HEK293 (cell line): ENCODE data around the gene ZNG1F.

Experiments used
- CTCF ChIA-PET: fragments of 350-600 bp; formaldehyde crosslinking; extraction: SDS; loops from one replicate; lab custom pipeline; 2021; ENCODE audit warnings: antibody characterized with exemption; lab: Yijun Ruan, JAX
- POLR2A ChIA-PET: fragments of 300-600 bp; formaldehyde crosslinking; extraction: SDS; loops from one replicate; lab custom pipeline; 2020; ENCODE audit warnings: antibody characterized with exemption, inconsistent platforms; lab: Yijun Ruan, JAX
- H3K27ac ChIP-seq: fragments of 200-500 bp; sonication (Bioruptor generic); 2 replicates; pipeline ENCODE4 v1.5.1; 2014; ENCODE audit warnings: low read depth, low read length, control low read depth, inconsistent platforms; ENCODE audit errors: extremely low read depth
- H3K36me3 ChIP-seq, 2 experiments: fragments of 200-500 bp in 1 of 2; sonication (Bioruptor generic) in 1 of 2; 1 replicate in 1 of 2; 2 replicates in 1 of 2; pipeline ENCODE4 v1.5.1; 2014 to 2017; ENCODE audit warnings: inconsistent platforms in 2 of 2, low read length in 2 of 2; ENCODE audit not compliant: control insufficient read depth in 2 of 2, insufficient read depth in 1 of 2
- H3K4me1 ChIP-seq: fragments of 200-500 bp; sonication (Bioruptor generic); 2 replicates; pipeline ENCODE4 v1.5.1; 2014; ENCODE audit warnings: mild to moderate bottlenecking, low read length, inconsistent platforms; ENCODE audit not compliant: control insufficient read depth, insufficient read depth
- H3K4me3 ChIP-seq: 2 replicates; pipeline ENCODE4 v1.5.1; 2011; ENCODE audit warnings: low read depth, mild to moderate bottlenecking, control low read depth, low read length, moderate library complexity
- H3K9me3 ChIP-seq: fragments of 200-500 bp; sonication (Bioruptor generic); 2 replicates; pipeline ENCODE4 v1.5.1; 2014; ENCODE audit warnings: low read depth, low read length, inconsistent platforms; ENCODE audit not compliant: control insufficient read depth, insufficient read depth
- MZF1 ChIP-seq: fragments of 450-650 bp; formaldehyde crosslinking; IDR thresholded peaks from 2 replicates; pipeline ENCODE4 v1.5.1; 2017; ENCODE audit warnings: missing biosample characterization, missing genetic modification characterization, borderline replicate concordance
- OVOL3 ChIP-seq: fragments of 450-650 bp; formaldehyde crosslinking; IDR thresholded peaks from 2 replicates; pipeline ENCODE4 v1.5.1; 2016; ENCODE audit warnings: missing biosample characterization, missing genetic modification characterization
- PRDM1 ChIP-seq: fragments of 450-650 bp; formaldehyde crosslinking; IDR thresholded peaks from 2 replicates; pipeline ENCODE4; 2016; ENCODE audit warnings: missing biosample characterization, missing genetic modification characterization
- TSHZ1 ChIP-seq: fragments of 450-650 bp; formaldehyde crosslinking; IDR thresholded peaks from 2 replicates; pipeline ENCODE4 v1.5.1; 2016; ENCODE audit warnings: missing biosample characterization, missing genetic modification characterization, borderline replicate concordance
- WT1 ChIP-seq: fragments of 450-650 bp; formaldehyde crosslinking; IDR thresholded peaks from 2 replicates; pipeline ENCODE4 v1.5.1; 2016; ENCODE audit warnings: missing biosample characterization, missing genetic modification characterization
- ZIC2 ChIP-seq: fragments of 450-650 bp; formaldehyde crosslinking; IDR thresholded peaks from 2 replicates; pipeline ENCODE4 v1.5.1; 2016; ENCODE audit warnings: missing biosample characterization, missing genetic modification characterization
- ZNF175 ChIP-seq: fragments of 450-650 bp; formaldehyde crosslinking; IDR thresholded peaks from 2 replicates; pipeline ENCODE4 v1.5.1; 2016; ENCODE audit warnings: missing biosample characterization, missing genetic modification characterization
- ZNF2 ChIP-seq: fragments of 450-650 bp; formaldehyde crosslinking; IDR thresholded peaks from 2 replicates; pipeline ENCODE4 v1.5.1; 2016; ENCODE audit warnings: missing biosample characterization, missing genetic modification characterization
- ZNF202 ChIP-seq: fragments of 450-650 bp; formaldehyde crosslinking; IDR thresholded peaks from 2 replicates; pipeline ENCODE4 v1.5.1; 2016; ENCODE audit warnings: missing biosample characterization, missing genetic modification characterization, borderline replicate concordance
- ZNF214 ChIP-seq: fragments of 450-650 bp; formaldehyde crosslinking; IDR thresholded peaks from 2 replicates; pipeline ENCODE4 v1.5.1; 2017; ENCODE audit warnings: missing biosample characterization, mild to moderate bottlenecking, missing genetic modification characterization, borderline replicate concordance
- ZNF223 ChIP-seq: fragments of 450-650 bp; formaldehyde crosslinking; IDR thresholded peaks from 2 replicates; pipeline ENCODE4 v1.5.1; 2016; ENCODE audit warnings: missing biosample characterization, missing genetic modification characterization
- ZNF23 ChIP-seq: fragments of 450-650 bp; formaldehyde crosslinking; IDR thresholded peaks from 2 replicates; pipeline ENCODE4 v1.5.1; 2016; ENCODE audit warnings: missing biosample characterization, missing genetic modification characterization, borderline replicate concordance
- ZNF266 ChIP-seq: fragments of 450-650 bp; formaldehyde crosslinking; IDR thresholded peaks from 2 replicates; pipeline ENCODE4 v1.5.1; 2016; ENCODE audit warnings: missing biosample characterization, missing genetic modification characterization, low read depth
- ZNF274 ChIP-seq, 2 experiments: fragments of 200-500 bp in 1 of 2; fragments of 450-650 bp in 1 of 2; sonication (Bioruptor generic) in 1 of 2; formaldehyde crosslinking in 1 of 2; IDR thresholded peaks; 2 replicates each; pipeline versions ENCODE4 v1.5.1 to v1.6.1; 2014 to 2016; ENCODE audit warnings: borderline replicate concordance in 1 of 2, inconsistent platforms in 1 of 2, low read length in 1 of 2, missing biosample characterization in 1 of 2, missing genetic modification characterization in 1 of 2
- ZNF311 ChIP-seq: fragments of 450-650 bp; formaldehyde crosslinking; IDR thresholded peaks from 2 replicates; pipeline ENCODE4 v1.5.1; 2017; ENCODE audit warnings: missing biosample characterization, missing genetic modification characterization, borderline replicate concordance
- ZNF350 ChIP-seq: fragments of 450-650 bp; formaldehyde crosslinking; IDR thresholded peaks from 2 replicates; pipeline ENCODE4 v1.5.0; 2017; ENCODE audit warnings: missing biosample characterization, mild to moderate bottlenecking, missing genetic modification characterization
- ZNF585B ChIP-seq: fragments of 450-650 bp; formaldehyde crosslinking; IDR thresholded peaks from 2 replicates; pipeline ENCODE4 v1.5.1; 2016; ENCODE audit warnings: missing biosample characterization, missing genetic modification characterization
- ZNF621 ChIP-seq: fragments of 450-650 bp; formaldehyde crosslinking; IDR thresholded peaks from 2 replicates; pipeline ENCODE4 v1.5.1; 2017; ENCODE audit warnings: missing biosample characterization, missing genetic modification characterization
- ZNF658 ChIP-seq: fragments of 450-650 bp; formaldehyde crosslinking; IDR thresholded peaks from 2 replicates; pipeline ENCODE4; 2016; ENCODE audit warnings: missing biosample characterization, missing genetic modification characterization
- ZNF837 ChIP-seq: fragments of 450-650 bp; formaldehyde crosslinking; IDR thresholded peaks from 2 replicates; pipeline ENCODE4 v1.5.1; 2016; ENCODE audit warnings: missing biosample characterization, missing genetic modification characterization
- TF ChIP-seq, protein P1 (sequence below): fragments of 450-650 bp; formaldehyde crosslinking; IDR thresholded peaks from 2 replicates; pipeline ENCODE4 v1.5.1; 2016; ENCODE audit warnings: missing biosample characterization, missing genetic modification characterization
- TF ChIP-seq, protein P2 (sequence below): fragments of 450-650 bp; formaldehyde crosslinking; IDR thresholded peaks from 2 replicates; pipeline ENCODE4 v1.5.1; 2016; ENCODE audit warnings: missing biosample characterization, missing genetic modification characterization
- TF ChIP-seq, protein P3 (sequence below): fragments of 450-650 bp; formaldehyde crosslinking; IDR thresholded peaks from 2 replicates; pipeline ENCODE4 v1.5.1; 2016; ENCODE audit warnings: missing biosample characterization, missing genetic modification characterization, borderline replicate concordance
- TF ChIP-seq, protein P4 (sequence below): fragments of 450-650 bp; formaldehyde crosslinking; IDR thresholded peaks from 2 replicates; pipeline ENCODE4 v1.5.1; 2017; ENCODE audit warnings: missing biosample characterization, missing genetic modification characterization

ZNG1F gene

GRCh38 chr9:41229408-41230401, 40.6 kb upstream of the ZNG1F start:
- H3K9me3 ChIP-seq: no peaks in the 10 kb centered on the region
- ChIA-PET CTCF (no interaction called here), POLR2A (no interaction called here)
- no peak overlapping the region for H3K4me3 ChIP-seq
- no peaks in the 10 kb centered on the region for H3K4me1 ChIP-seq
- H3K36me3 ChIP-seq: peaks cover 0 to 9% of the 10 kb centered on the region in 2 experiments; a peak in 1 of 3 replicates
- no peak overlapping the region for H3K27ac ChIP-seq
- TF ChIP-seq ZNF837 (tag by site-specific recombination): 0 out of 2 replicates have a peak, but pooled peaks have one; percentile 35
- TF ChIP-seq ZNF214 (tag by site-specific recombination): no peak
- no peak for TF ChIP-seq ZNF621 (tag by site-specific recombination)
- TF ChIP-seq ZNF311: no peak
- TF ChIP-seq ZNF175 (tag by site-specific recombination): peak; percentile 15; the same call in 1 of the 2 replicates
- TF ChIP-seq, protein P1, sequence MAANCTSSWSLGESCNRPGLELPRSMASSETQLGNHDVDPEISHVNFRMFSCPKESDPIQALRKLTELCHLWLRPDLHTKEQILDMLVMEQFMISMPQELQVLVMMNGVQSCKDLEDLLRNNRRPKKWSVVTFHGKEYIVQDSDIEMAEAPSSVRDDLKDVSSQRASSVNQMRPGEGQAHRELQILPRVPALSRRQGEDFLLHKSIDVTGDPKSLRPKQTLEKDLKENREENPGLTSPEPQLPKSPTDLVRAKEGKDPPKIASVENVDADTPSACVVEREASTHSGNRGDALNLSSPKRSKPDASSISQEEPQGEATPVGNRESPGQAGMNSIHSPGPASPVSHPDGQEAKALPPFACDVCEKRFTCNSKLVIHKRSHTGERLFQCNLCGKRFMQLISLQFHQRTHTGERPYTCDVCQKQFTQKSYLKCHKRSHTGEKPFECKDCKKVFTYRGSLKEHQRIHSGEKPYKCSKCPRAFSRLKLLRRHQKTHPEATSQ (tag by site-specific recombination): no peak
- no peak for TF ChIP-seq OVOL3 (tag by site-specific recombination)
- TF ChIP-seq, protein P2, sequence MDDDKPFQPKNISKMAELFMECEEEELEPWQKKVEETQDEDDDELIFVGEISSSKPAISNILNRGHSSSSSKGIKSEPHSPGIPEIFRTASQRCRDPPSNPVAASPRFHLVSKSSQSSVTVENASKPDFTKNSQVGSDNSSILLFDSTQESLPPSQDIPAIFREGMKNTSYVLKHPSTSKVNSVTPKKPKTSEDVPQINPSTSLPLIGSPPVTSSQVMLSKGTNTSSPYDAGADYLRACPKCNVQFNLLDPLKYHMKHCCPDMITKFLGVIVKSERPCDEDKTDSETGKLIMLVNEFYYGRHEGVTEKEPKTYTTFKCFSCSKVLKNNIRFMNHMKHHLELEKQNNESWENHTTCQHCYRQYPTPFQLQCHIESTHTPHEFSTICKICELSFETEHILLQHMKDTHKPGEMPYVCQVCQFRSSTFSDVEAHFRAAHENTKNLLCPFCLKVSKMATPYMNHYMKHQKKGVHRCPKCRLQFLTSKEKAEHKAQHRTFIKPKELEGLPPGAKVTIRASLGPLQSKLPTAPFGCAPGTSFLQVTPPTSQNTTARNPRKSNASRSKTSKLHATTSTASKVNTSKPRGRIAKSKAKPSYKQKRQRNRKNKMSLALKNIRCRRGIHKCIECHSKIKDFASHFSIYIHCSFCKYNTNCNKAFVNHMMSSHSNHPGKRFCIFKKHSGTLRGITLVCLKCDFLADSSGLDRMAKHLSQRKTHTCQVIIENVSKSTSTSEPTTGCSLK (tag by site-specific recombination): peak; percentile 17; the same call in 1 of the 2 replicates
- TF ChIP-seq, protein P3, sequence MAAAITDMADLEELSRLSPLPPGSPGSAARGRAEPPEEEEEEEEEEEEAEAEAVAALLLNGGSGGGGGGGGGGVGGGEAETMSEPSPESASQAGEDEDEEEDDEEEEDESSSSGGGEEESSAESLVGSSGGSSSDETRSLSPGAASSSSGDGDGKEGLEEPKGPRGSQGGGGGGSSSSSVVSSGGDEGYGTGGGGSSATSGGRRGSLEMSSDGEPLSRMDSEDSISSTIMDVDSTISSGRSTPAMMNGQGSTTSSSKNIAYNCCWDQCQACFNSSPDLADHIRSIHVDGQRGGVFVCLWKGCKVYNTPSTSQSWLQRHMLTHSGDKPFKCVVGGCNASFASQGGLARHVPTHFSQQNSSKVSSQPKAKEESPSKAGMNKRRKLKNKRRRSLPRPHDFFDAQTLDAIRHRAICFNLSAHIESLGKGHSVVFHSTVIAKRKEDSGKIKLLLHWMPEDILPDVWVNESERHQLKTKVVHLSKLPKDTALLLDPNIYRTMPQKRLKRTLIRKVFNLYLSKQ (tag by site-specific recombination): 0 out of 2 replicates have a peak, but pooled peaks have one; percentile 55
- TF ChIP-seq ZNF202 (tag by site-specific recombination): peak; percentile 30; the same call in 1 of the 2 replicates
- TF ChIP-seq ZNF274 (IDR thresholded peaks at IDR 0.05; ENCODE audit: low read length): no peak
- no peak for TF ChIP-seq ZNF274 (tag by site-specific recombination; IDR thresholded peaks at IDR 0.05; ENCODE audit: borderline replicate concordance)
- TF ChIP-seq ZNF585B (tag by site-specific recombination): 0 out of 2 replicates have a peak, but pooled peaks have one; percentile 14
- no peak for TF ChIP-seq ZNF223 (tag by site-specific recombination)
- no peak for TF ChIP-seq ZIC2 (tag by site-specific recombination)
- 0 out of 2 replicates have a peak, but pooled peaks have one; percentile 25 for TF ChIP-seq ZNF658
- TF ChIP-seq WT1: no peak
- no peak for TF ChIP-seq ZNF266 (tag by site-specific recombination)
- TF ChIP-seq, protein P4, sequence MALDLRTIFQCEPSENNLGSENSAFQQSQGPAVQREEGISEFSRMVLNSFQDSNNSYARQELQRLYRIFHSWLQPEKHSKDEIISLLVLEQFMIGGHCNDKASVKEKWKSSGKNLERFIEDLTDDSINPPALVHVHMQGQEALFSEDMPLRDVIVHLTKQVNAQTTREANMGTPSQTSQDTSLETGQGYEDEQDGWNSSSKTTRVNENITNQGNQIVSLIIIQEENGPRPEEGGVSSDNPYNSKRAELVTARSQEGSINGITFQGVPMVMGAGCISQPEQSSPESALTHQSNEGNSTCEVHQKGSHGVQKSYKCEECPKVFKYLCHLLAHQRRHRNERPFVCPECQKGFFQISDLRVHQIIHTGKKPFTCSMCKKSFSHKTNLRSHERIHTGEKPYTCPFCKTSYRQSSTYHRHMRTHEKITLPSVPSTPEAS (tag by site-specific recombination): peak; percentile 93
- TF ChIP-seq ZNF23: no peak
- TF ChIP-seq PRDM1: no peak
- TF ChIP-seq TSHZ1 (tag by site-specific recombination): no peak
- TF ChIP-seq ZNF2: peak; percentile 53; the same call in 1 of the 2 replicates
- no peak for TF ChIP-seq MZF1 (tag by site-specific recombination)
- no peak for TF ChIP-seq ZNF350 (tag by site-specific recombination)
